ENCODE measurements around the gene PIK3CB.
"Not testable (repeated sequence)": the region's sequence is repeated elsewhere in the genome, so short reads cannot be mapped to it uniquely, and the experiment has no call there.

The PIK3CB gene

DNA sequence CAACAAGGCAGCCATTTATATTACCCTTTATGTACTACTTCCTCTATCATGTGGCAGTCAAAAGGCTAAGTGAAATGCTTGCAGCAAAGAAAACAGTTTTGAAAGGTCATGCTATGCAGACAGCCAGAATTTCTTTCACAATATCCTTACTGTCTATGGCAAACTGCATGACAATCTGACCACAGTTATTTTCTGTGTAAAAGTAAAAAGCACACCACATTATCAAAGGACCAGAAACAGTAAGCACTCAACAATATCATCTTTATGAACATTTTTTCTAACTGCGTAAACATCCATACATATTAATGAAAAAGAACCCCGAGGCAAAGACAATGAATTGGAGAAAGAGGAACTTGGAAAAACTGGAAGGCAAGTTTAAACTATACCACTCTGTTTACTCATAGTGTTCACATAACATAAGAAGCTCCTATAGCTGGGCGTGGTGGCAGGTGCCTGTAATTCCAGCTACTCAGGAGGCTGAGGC lies 47.9 kb downstream of the PIK3CB start:
- ChIA-PET POLR2A (no interaction called here), CTCF (interaction anchor here (1.1 to 2.7 kb wide), 3 partner anchors 10 to 129 kb away, joined by 4 to 9 read pairs (median 6); no protein-coding TSS in a partner anchor)

DNA sequence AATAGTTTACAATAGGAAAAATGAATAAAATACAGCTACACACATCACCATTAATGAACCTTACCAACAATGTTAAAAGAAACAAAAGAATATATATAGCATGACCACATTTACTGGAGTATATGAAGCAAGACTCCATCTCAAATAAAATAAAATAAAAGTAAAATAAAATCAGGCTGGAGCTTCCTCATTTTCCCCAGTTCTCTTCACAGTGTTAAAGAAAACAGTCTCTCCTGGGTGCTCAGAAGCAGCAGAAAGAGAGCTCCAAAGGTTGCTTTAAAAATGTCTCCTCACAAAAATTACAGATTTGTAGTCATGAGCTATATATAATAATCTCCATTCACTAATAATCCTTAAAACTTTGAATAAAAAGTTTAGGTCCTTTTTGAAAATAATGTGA lies 48.8 kb downstream of the PIK3CB start:
- POLR2A ChIA-PET = no interaction called here
- CTCF ChIA-PET = interaction anchor here (0.9 to 2.7 kb wide), 2 partner anchors 10 to 130 kb away, joined by 4 to 9 read pairs; no protein-coding TSS in a partner anchor
- TF ChIP-seq, protein P1, sequence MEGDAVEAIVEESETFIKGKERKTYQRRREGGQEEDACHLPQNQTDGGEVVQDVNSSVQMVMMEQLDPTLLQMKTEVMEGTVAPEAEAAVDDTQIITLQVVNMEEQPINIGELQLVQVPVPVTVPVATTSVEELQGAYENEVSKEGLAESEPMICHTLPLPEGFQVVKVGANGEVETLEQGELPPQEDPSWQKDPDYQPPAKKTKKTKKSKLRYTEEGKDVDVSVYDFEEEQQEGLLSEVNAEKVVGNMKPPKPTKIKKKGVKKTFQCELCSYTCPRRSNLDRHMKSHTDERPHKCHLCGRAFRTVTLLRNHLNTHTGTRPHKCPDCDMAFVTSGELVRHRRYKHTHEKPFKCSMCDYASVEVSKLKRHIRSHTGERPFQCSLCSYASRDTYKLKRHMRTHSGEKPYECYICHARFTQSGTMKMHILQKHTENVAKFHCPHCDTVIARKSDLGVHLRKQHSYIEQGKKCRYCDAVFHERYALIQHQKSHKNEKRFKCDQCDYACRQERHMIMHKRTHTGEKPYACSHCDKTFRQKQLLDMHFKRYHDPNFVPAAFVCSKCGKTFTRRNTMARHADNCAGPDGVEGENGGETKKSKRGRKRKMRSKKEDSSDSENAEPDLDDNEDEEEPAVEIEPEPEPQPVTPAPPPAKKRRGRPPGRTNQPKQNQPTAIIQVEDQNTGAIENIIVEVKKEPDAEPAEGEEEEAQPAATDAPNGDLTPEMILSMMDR (IDR thresholded peaks at IDR 0.05; ENCODE audit: insufficient read depth, low read length, missing control alignments) = no peak
- no peak for DNase-seq (ENCODE audit: low read depth, low spot score)
- no peak overlapping the region for H3K4me3 ChIP-seq (ENCODE audit: low read depth, low read length)

More for the DNA sequence above, 47.9 kb downstream of the PIK3CB start:
- H3K4me3 ChIP-seq (ENCODE audit: low read depth, low read length) = no peak overlapping the region
- TF ChIP-seq, protein P1 (IDR thresholded peaks at IDR 0.05; ENCODE audit: insufficient read depth, low read length, missing control alignments) = no peak
- peak; percentile 34 for DNase-seq (ENCODE audit: low read depth, low spot score)

GRCh38 chr3:138785362-138785857 lies 49.3 kb downstream of the PIK3CB start:
- CTCF ChIA-PET = interaction anchor here (0.9 to 2.7 kb wide), 2 partner anchors 9 to 131 kb away, joined by 4 to 9 read pairs; no protein-coding TSS in a partner anchor
- DNase-seq (ENCODE audit: low read depth, low spot score); POLR2A ChIA-PET: not testable (repeated sequence)

GRCh38 chr3:138782755-138783154 lies 52.0 kb downstream of the PIK3CB start:
- TF ChIP-seq, protein P1 (IDR thresholded peaks at IDR 0.05; ENCODE audit: insufficient read depth, low read length, missing control alignments) = no peak
- no peak for DNase-seq (ENCODE audit: low read depth, low spot score)
- ChIA-PET CTCF (interaction anchor here (1.1 kb wide), 1 partner anchor 133 kb away, joined by 4 read pairs; no protein-coding TSS in a partner anchor), POLR2A (interaction anchor here (0.7 kb wide), 1 partner anchor 96 kb away, joined by 4 read pairs; no protein-coding TSS in a partner anchor)
- no peak overlapping the region for H3K4me3 ChIP-seq (ENCODE audit: low read depth, low read length)

More at GRCh38 chr3:138785362-138785857, 49.3 kb downstream of the PIK3CB start:
- H3K4me3 ChIP-seq (ENCODE audit: low read depth, low read length) = not testable (repeated sequence)

DNA sequence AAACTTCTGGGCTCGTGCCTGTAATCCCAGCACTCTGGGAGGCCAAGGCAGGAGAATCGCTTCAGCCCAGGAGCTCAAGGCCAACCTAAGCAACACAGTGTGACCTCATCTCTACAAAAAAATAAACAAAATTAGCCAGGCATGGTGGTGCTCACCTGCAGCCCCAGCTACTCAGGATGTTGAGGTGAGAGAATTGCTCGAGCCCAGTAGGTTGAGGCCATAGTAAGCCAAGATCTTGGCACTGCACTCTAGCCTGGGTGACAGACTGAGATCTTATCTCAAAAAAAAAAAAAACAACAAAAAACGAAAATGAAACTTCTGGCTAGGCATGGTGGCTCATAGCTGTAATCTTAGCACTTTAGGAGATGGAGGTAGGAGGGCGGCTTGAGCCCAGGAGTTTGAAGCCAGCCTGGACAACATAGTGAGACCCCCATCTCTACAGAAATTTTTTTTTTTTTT lies 53.7 kb downstream of the PIK3CB start:
- POLR2A ChIA-PET = no interaction called here
- DNase-seq (ENCODE audit: low read depth, low spot score) = no peak
- TF ChIP-seq, protein P1 (IDR thresholded peaks at IDR 0.05; ENCODE audit: insufficient read depth, low read length, missing control alignments) = no peak
- CTCF ChIA-PET = interaction anchor here (0.7 to 0.9 kb wide), 2 partner anchors 135 to 214 kb away, joined by 4 to 5 read pairs; no protein-coding TSS in a partner anchor
- H3K4me3 ChIP-seq (ENCODE audit: low read depth, low read length) = no peak overlapping the region

DNA sequence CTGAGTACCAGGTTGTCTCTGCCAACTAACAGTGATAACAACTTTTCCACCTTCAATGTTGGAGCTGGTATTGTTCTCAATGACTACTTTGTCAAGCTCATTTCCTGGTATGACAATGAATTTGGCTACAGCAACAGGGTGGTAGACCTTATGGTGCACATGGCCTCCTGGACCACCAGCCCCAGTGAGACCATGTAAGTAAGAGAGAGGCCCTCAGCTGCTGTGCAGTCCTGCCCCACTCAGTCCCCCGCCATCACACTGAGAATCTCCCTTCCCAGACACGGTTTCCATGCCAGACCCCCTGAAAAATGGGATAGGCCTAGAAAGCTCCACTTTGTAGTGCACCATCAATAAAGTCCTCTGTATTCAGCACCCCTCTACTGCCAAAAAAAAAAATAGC lies 56.1 kb downstream of the PIK3CB start:
- ChIA-PET CTCF (interaction anchor here (1.4 kb wide), 1 partner anchor 137 kb away, joined by 3 read pairs; no protein-coding TSS in a partner anchor), POLR2A (no interaction called here)
- H3K4me3 ChIP-seq (ENCODE audit: low read depth, low read length) = no peak overlapping the region
- DNase-seq (ENCODE audit: low read depth, low spot score) = no peak
- TF ChIP-seq, protein P1 (IDR thresholded peaks at IDR 0.05; ENCODE audit: insufficient read depth, low read length, missing control alignments) = no peak
